Jurkat, Clone E6-1 (cell line): ENCODE results near the gene RIPK1. TPM values are rescaled to one million over a fixed set of nuclear protein-coding genes. Genes with fewer than 3 reads are reported as not detected.
"Not testable (repeated sequence)": the region's sequence is repeated elsewhere in the genome, so short reads cannot be mapped to it uniquely, and the experiment has no call there.

Experiments used
- DNase-seq: peaks from one replicate; pipeline ENCODE4 v3.0.0-alpha.2; 2011; ENCODE audit warnings: low read depth, low spot score
- H3K4me3 ChIP-seq: 2 replicates; pipeline ENCODE4 v1.5.1; 2011; ENCODE audit warnings: mild to moderate bottlenecking, low read length, control low read depth, moderate library complexity
- polyA plus RNA-seq: library from polyadenylated mRNA; unstranded; fragments of >200 nt; gene quantifications from one replicate; pipeline ENCODE4 v1.2.1, GENCODE V29; 2012; ENCODE audit warnings: missing spikeins; ENCODE audit not compliant: insufficient read length, insufficient read depth

The RIPK1 gene
- polyA plus RNA-seq, result 14.2 TPM

GRCh38 chr6:3068329-3069214 lies at the start of gene RIPK1:
TSS of gene RIPK1 (plus strand) at chr6:3068494. CDS start at chr6:3076824, 8,330 bp downstream.
- H3K4me3 ChIP-seq, result peak within 1 kb of the TSS; percentile 81
- peak; percentile 75 for DNase-seq

GRCh38 chr6:3019065-3019464 lies 49.2 kb upstream of the RIPK1 start:
- DNase-seq, result no peak
- no peak overlapping the region for H3K4me3 ChIP-seq

GRCh38 chr6:3019749-3020320 lies 48.5 kb upstream of the RIPK1 start:
- no peak for DNase-seq
- H3K4me3 ChIP-seq, result no peak overlapping the region

- DNase-seq, H3K4me3 ChIP-seq: not testable (repeated sequence)
Observed at GRCh38 chr6:3020976-3021598, 47.2 kb upstream of the RIPK1 start.

- H3K4me3 ChIP-seq, result peak overlapping the region; percentile 58
- peak; percentile 52 for DNase-seq
Observed at GRCh38 chr6:3022765-3023662, 45.3 kb upstream of the RIPK1 start.

GRCh38 chr6:3023663-3024483 lies 44.4 kb upstream of the RIPK1 start:
- peak; percentile 90 for DNase-seq
- peak overlapping the region; percentile 58 for H3K4me3 ChIP-seq

GRCh38 chr6:3026791-3027626 lies 41.3 kb upstream of the RIPK1 start:
- H3K4me3 ChIP-seq, result no peak overlapping the region
- peak; percentile 32 for DNase-seq

GRCh38 chr6:3028156-3028555 lies 40.1 kb upstream of the RIPK1 start:
- not testable (repeated sequence) for H3K4me3 ChIP-seq
- DNase-seq, result peak; percentile 37

GRCh38 chr6:3031857-3032640 lies 36.2 kb upstream of the RIPK1 start:
- no peak overlapping the region for H3K4me3 ChIP-seq
- peak; percentile 37 for DNase-seq

GRCh38 chr6:3032986-3033385 lies 35.3 kb upstream of the RIPK1 start:
- H3K4me3 ChIP-seq, result no peak overlapping the region
- no peak for DNase-seq

GRCh38 chr6:3033652-3034051 lies 34.6 kb upstream of the RIPK1 start:
- DNase-seq, result no peak
- no peak overlapping the region for H3K4me3 ChIP-seq

GRCh38 chr6:3035397-3035796 lies 32.9 kb upstream of the RIPK1 start:
- no peak overlapping the region for H3K4me3 ChIP-seq
- DNase-seq, result no peak

- H3K4me3 ChIP-seq, result no peak overlapping the region
- no peak for DNase-seq
Observed at GRCh38 chr6:3036861-3037637, 31.2 kb upstream of the RIPK1 start.

GRCh38 chr6:3037638-3038365 lies 30.5 kb upstream of the RIPK1 start:
- no peak overlapping the region for H3K4me3 ChIP-seq
- no peak for DNase-seq

- H3K4me3 ChIP-seq, result no peak overlapping the region
Observed at GRCh38 chr6:3039384-3039783, 28.9 kb upstream of the RIPK1 start.

More at GRCh38 chr6:3039384-3039783, 28.9 kb upstream of the RIPK1 start:
- DNase-seq, result no peak
